GDM1 (cell line): Measurements from ENCODE around the gene RNF103.
"Not testable (repeated sequence)": the region's sequence is repeated elsewhere in the genome, so short reads cannot be mapped to it uniquely, and the experiment has no call there.

ENCODE experiments used
- DNase-seq: peaks from one replicate; lab custom pipeline; 2025; lab: John Stamatoyannopoulos, UW

RNF103 gene

DNA sequence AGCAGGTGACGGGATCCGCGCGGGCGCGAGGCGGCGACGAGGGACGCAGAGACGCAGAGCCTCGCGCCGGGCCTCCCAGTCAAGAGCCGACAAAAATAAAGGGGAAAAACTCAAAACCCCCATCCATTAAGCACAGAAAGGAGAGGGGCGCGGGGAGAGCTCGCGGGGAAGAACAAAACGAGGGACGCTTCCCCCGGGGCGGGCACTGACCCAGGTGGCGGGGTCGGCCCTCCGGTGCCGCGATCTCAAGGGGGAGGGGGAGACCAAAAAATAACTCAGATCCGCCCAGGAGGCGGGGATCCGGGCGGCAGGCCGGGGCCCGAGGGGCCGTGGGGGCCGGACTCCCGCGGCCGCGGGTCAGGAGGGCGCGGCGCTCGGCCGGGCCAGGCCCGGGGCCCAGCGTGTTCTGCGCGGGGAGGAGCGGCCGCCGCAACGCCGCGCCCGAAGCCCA, 597 bp downstream of the RNF103 start:
- no peak for DNase-seq

DNA sequence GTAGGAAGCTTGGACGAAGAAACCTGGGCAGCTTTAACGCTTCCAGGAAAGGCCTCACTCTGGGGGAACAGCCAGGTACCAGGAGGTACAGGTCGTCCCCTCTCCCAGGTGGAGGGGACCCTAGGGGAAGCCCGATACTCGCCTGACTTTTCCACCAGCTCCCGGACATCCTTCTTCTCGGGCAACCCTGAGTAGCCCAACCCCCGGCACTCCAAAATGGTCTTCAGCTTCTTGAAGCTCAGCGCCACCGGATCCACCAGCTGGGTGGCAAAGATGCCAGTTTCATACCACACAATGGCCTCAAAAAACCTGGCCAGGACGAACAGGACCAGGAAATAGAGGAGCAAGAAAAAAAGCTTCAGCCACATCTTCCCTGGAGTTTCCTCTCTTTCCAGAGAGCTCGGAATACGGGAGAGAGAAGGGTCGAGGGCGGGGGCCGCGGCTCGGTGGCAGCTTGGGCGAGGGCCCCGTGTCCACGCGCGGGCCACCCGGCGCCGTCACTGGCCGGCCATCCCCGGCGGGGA, 1.1 kb downstream of the RNF103 start:
- no peak for DNase-seq

DNA sequence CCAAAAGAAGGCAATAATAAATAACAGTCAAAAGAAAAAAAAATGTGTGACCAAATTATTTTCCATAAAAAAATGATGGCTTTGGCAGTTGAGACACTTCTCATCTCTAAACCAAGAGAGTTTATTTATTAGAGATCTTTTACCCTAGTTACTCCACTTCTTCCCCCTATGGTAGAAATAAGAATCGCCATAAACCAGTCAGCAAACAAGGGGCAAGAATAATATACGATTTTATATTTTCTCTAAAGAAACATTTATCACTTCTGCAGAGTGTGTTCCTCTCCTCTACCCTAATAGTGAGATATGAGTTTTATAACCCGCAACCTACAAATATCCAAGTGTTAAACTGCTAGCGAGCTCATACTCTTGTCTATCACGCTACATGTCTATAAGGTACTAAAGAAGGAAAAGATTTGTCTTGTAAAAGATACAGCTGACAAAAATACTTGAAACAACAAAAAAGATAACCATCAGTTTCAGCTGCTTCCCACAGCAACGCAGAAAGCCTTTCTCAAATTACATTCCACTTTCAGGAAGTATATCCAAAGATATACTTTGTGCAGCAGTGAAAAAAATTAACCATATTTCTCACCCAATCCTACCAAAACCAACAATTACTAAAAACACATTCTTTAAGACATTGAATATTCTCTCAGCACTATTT, 2.3 kb downstream of the RNF103 start:
- DNase-seq, result no peak

DNA sequence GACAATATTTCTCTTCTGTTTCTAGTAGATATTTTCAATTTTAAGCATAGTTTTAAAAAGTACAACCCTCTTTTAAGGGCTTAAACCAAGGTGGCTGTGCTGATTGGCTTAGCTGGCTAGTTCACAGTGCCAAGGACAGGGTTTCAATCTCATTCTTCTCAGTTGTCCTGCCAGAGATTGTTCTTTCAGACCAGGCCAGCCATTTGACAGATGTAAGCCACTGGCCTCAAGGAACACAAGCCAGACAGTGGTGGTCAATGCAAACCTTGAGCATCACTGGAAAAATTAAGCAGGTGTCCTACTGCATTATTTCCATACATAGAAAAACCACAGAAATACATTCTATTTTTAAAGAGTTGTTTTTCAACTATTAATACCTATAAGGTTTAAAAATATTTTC, 5.9 kb downstream of the RNF103 start:
- no peak for DNase-seq

DNA sequence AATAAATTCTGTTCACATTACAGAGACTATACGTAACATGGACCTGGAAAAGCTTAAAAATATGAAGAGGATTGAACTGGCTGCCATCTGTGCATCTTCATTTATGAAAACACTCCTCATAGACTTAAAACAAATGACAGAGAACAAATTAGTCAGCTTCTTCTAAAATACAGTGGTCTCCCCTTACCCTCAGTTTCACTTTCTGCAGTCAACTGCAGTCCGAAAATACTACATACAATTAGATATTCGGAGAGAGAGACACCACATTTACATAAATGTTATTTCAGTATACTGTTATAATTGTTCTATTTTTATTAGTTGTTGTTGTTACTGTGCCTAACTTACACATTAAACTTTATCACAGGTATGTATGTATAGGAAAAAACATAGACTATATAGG, 6.5 kb downstream of the RNF103 start:
- DNase-seq, result no peak

DNA sequence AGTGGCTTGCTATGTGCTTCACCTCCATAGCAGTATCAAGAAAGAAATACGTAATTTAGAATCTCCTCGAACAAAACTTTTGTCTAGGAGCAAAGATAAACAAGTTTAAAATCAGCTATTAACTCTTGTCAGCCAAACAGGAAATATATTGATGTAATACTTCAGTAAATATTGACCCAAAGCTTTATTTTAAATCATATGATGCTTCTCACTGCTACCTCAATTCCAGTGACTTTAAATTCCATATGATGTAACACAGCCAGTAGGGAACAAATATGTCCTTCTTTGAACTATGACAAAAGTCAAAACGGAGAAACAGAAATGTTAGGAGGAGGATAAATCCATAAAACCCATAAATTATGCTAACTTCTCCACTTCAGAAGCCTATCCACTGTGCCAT, 7.2 kb downstream of the RNF103 start:
- DNase-seq, result no peak

DNA sequence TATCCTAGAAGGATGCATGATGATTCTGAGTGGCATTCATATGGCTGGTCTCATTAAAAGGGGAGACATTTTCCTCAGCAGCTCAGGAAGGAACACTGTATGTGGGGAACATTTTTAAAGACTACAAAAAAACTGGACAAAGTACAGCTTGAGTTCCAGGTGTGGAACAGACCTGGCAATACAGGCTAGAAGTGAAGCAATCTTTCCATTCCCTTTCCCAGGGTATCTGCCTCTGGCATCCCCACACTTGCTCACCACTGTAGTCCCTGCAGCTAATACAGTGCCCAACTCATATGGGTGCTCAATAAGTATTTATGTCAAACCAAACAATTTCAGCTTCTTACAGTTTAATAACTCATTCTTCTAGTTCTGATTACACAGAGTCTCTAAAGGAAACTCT, 8.1 kb downstream of the RNF103 start:
- no peak for DNase-seq

DNA sequence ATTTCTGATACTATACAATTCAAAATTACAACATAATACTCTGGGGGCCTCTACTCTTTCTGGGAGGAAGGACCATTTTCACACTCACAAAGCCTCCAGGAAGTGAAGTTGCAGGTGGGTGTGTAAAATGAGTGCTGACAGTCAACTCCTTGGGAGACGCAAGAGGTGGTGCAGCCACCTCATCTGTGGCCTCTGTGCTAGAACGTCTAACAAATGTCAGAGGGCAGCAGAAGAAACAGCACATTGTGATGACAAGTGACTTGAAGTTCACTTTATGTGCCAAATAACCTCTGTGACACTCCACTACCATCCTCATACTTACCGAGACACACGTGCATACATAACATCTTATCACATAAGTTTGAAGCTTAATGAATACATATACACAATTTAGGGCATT, 10.2 kb downstream of the RNF103 start:
- DNase-seq, result no peak

DNA sequence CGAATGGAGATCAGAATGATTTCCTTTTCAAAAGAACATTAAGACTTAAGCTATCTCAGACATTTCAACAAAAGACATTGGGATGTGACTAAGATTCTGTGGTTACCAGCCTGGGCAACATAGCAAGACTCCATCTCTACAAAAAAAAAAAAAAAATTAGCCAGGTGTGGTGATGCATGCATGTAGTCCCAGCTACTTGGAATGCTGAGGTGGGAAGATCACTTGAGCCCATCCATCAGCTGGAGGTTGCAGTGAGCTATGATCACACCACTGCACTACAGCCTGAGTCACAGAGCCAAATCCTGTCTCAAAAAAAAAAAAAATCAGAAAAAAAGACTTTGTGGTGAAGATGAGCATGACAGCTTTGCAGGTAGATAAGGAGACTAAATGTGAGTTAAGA, 12.8 kb downstream of the RNF103 start:
- no peak for DNase-seq

DNA sequence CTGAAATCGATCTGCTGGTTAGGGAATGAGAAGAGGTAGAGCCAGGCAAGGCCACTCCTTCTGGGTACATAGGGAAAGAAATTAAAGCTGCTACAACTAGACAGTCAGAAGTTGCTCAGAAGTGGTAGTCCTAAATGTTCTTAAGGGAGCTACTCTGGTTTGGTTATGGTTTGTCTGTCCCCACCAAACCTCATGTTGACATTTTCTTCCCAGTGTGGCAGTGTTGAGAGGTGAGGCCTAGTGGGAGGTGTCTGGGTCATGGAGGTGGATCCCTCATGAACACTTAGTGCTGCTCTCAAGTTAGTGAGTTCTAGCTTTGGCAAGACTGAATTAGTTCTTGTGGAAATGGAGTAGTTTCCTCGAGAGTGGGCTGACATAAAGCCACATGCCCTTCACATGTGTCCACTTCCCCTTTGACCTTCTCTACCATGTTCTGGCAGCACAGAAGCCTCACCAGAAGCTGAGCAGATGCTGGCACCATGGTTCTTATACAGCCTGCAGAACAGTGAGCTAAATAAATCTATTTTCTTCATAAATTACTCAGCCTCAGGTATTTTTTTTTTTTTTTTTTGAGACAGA, 14.7 kb downstream of the RNF103 start:
- DNase-seq, result no peak

DNA sequence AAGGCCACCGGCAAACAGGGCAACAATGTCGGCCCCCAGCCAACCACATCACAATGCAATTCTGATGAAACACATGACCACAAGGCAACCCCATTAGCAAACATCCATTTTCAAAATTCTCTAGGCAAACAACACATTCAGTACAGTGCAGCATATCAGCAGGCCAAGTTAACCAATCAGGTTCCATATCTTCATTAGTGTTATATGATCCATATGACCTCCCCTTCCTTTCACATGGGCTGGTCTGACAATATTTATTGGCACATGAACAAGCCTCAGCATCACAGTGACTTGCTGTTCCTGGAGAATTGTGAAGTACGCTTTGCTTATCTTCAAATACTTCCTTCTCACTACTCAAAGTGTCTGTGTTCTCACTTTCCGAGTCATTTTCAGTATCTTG, 19.8 kb downstream of the RNF103 start:
- no peak for DNase-seq

DNA sequence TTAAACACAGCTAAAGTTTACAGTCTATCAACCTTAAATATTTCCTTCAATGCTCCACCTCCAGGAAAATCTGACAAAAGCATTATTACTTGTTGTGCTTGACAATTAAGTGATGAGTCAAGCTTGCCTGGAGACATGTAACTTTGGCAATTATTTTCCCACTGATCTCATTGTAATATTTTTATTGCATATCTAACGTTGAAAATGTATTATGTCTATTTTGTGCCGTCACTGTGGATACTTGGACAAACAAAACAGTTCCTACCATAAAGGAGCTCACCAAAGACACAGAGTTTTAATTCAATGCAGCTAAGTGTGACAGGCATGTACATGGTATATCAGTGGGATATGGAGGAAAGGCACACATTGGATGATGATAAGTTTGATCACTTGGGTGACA, 24.7 kb downstream of the RNF103 start:
- no peak for DNase-seq

DNA sequence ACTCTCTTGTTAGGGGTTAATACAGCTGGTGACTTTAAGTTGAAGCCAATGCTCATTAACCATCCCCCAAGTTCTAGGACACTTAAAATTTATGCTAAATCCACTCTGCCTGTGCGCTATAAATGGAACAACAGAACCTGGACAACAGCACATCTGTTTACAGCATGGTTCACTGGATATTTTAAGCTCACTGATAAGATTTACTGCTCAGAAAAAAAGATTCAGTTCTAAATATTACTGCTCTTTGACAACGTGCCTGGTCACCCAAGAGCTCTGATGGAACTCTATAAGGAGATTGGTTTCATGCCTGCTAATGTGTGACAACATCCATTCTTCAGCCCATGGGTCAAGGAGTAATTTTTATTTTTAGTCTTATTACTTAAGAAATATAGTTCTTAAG, 27.5 kb downstream of the RNF103 start:
- DNase-seq, result no peak

DNA sequence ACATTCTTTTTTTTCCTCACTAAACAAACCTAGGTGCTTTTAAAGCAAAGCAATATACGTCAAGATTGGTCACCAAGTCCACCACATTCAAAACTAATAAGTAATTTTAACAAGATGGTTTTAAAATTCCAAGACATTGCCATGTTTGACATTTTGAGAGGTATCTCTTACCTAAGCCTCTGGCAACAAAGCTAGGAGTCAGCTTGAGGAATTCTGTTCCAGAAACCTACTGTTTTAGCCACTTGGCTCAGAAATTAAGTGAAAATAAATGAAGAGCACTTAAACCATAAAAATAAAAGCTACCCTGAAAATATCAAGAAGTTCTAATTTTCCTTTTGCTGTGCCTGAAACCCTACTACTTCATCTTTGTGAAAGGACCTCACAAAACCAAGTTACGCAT, 30.4 kb downstream of the RNF103 start:
- DNase-seq, result no peak

DNA sequence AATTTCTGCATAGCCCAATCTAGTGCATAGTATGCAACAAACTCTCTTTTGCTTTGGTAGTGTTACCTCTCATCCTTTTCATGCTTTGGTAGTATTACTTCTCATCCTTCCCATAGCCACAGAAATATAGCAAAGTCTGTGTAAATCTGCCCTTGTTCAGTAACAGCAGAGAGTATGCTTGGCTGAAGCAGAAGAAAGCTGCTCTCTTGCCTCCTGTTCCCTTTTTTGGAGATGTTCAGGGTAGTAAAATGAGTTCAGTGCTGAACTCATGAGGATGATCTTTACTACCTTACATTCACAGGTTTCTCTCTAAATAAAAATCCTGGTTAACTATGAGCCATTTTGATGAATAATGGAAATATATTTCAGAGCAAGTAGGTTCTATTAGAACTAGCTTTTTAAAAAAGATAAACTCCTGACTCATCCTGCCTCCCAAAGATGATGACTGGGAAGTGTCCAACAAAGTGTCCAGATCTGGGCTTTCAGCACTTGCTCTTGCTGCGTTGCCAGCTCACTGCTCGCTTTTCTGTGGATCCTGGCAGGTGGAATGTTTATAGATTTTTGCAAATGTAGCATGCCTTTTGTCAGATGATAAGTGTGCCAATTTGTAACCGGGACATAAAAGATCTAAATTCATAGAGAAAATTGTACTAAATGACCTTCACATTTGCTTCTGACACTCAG, 31.0 kb downstream of the RNF103 start:
- no peak for DNase-seq

DNA sequence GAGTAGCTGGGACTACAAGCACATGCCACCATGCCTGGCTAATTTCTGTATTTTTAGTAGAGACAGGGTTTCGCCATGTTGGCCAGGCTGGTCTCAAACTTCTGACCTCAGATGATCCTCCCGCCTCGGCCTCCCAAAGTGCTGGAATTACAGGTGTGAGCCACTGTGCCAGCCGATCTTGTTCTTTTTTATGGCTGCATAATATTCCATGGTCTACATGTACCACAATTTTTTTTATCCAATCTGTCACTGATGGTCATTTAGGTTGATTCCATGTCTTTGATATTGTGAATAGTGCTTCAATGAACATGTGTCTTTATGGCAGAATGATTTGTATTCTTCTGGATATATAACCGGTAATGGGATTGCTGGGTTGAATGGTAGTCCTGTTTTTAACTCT, 34.0 kb downstream of the RNF103 start:
- not testable (repeated sequence) for DNase-seq

DNA sequence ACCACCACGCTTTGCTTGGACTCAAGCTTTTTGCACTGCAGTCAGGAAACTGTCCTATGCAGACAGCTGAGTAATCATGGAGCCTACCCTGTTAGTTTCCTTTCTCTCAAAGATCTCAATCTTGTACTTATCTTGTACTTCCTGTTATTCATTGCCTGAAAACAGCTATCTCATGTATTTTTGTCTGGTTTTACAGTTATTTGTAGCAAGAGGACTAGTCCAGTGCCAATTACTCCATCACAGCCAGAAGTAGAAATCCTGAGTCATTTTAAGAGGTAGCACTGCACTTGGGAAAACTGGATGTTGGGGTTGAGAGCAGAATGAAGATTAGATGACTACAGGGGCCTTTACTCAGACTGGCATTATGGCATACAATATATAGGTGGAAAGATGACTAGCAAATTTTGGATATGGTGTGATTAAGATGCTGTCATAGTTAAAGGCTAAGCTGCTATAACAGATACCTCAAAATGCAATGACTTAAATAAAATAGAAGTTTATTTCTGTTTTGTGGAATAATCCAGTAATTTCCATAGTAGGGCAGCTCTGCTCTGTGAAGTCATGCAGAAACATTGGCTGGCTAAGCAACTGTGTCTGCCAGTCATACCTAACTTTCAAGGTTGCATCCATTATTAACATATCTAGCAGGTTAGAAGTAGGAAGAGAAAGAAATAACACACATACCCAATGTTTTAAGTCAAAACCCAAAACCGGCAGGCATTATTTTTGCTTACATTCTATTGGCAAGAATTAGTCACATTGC, 39.3 kb downstream of the RNF103 start:
- peak; percentile 20 for DNase-seq

DNA sequence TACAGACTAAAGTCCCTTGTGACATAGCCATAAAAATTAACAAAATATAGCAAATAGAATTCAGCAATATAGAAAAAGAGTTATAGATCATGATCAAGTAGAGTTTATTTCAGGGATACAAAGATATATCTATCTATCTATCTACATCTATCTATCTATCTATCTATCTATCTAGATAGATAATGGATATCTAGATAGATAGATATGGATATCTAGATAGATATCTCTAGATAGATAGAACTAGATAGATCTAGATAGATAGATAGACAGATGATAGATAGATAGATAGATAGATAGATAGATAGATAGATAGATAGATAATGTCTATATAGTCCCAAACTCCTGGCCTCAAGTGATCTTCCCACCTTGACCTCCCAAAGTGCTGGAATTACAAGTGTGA, 43.1 kb downstream of the RNF103 start:
- no peak for DNase-seq

DNA sequence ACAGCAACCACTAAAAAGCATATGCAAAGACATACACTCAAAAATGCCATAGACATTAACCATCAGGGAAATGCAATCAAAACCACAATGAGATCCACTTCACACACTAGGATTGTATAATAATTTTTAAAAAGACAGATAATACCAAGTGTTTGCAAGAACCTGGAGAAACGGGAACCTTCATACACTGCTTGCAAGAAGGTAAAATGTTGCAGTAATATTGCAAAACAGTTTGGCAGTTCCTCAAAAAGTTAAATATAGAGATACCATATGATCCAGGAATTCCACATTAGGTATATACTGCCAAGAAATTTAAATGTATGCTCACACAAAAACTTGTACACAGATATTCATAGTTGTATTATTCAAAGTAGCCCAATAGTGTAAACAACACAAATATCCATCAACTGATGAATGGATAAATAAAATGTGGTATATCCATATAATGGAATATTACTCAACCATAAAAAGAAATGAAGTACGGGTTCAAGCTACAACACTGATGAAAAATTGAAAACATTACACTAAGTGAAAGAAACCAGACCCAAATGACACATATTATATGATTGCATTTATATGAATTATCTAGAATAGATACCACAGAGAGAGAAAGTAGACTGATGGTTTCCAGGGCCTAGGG, 45.7 kb downstream of the RNF103 start:
- no peak for DNase-seq

DNA sequence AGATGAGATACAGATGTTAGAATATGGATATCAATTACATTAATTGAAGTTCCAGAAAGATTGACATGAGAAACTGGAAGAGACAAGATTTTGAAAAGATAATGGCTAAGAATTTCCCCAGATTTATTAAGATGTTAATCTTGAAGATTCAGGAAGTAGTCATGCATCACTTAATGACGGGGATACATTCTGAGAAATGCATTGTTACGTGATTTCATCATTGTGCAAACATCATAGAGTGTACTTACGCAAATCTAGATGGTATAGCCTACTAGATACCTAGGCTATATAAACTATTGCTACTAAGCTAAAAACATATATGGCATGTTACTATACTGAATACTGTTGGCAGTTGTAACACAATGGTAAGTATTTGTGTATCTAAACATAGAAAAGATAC, 53.6 kb downstream of the RNF103 start:
- no peak for DNase-seq

DNA sequence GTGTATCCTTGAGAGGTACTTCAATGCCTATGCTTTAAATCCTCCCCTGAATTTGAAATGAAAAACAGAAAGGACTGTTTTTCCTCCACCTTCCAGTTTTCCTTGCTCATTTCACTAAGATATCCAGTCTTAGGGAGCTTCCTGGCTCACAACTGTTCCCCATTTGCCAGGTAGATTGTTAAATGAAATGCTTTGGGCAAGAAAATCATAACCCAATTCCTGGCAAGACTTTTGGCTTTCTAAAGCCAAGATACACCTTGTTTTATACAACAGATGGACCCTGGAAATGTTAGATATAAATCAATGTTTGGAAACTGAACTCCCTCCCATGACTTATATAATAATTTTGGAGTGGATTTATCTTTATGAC, 56.9 kb downstream of the RNF103 start:
- DNase-seq, result no peak

DNA sequence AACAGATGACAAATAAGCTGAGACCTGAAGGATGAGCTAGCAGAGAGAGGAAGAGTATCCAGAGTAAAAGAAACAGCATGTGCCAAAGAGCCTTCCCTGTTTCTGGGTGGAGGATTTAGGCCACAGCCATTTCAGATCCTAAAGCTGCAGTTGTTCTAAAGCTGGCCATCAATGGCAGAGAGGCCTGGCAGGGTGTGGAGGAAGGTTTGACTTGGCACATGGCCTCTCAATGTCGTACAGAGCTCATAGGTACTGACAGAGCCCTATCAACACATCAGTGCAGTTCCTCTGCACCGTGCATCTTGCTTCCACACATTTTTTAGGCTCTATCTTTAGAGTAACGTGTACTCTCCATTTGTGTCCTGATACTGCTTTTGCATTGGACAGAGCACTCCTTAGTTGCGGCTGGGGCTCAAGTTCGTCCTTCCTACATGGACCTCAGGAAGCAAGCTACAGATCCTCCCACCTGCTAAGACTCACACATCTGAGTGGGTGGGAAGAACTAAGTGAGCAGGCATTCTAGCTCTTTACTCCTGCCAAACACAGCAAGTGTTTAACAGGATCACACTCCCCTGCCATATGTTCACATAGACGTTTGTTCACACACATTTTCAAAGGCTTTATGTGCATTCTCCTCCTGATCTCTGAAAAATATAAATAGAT, 57.4 kb downstream of the RNF103 start:
- no peak for DNase-seq
